Astrocyte of the cerebellum (primary cell): Measurements from ENCODE around the gene CDH4.

Source experiments
- DNase-seq: peaks from one replicate; pipeline ENCODE4 v3.0.0-alpha.2; 2011; ENCODE audit warnings: low read depth
- H3K4me3 ChIP-seq: 2 replicates; pipeline ENCODE4 v1.5.1; 2011; ENCODE audit warnings: mild to moderate bottlenecking, low read depth, low read length, moderate library complexity
- CTCF ChIP-seq: IDR thresholded peaks from 2 replicates; pipeline ENCODE4 v1.5.1; 2012; ENCODE audit warnings: low read length, low read depth, moderate library complexity, mild to moderate bottlenecking; ENCODE audit errors: missing control alignments
- in situ Hi-C: cut with HindIII; loops from 2 replicates; pipeline ENCODE4 v1.10.0; 2017; ENCODE audit warnings: low sequenced_read_pairs

The CDH4 gene

GRCh38 chr20:61924211-61924857, 672.3 kb downstream of the CDH4 start:
- in situ Hi-C loops = no loop called here
- no peak for DNase-seq
- TF ChIP-seq CTCF = no peak
- no peak overlapping the region for H3K4me3 ChIP-seq

GRCh38 chr20:61924858-61925554, 672.9 kb downstream of the CDH4 start:
- in situ Hi-C loops = no loop called here
- H3K4me3 ChIP-seq = no peak overlapping the region
- TF ChIP-seq CTCF = no peak
- no peak for DNase-seq

GRCh38 chr20:61925555-61926252, 673.6 kb downstream of the CDH4 start:
- H3K4me3 ChIP-seq = no peak overlapping the region
- peak; percentile 39 for DNase-seq
- no peak for TF ChIP-seq CTCF
- in situ Hi-C loops = no loop called here

GRCh38 chr20:61926253-61926613, 674.2 kb downstream of the CDH4 start:
- no peak overlapping the region for H3K4me3 ChIP-seq
- no peak for DNase-seq
- in situ Hi-C loops = no loop called here
- no peak for TF ChIP-seq CTCF

- DNase-seq = no peak
- no peak overlapping the region for H3K4me3 ChIP-seq
- no peak for TF ChIP-seq CTCF
- in situ Hi-C loops = no loop called here
Observed at GRCh38 chr20:61926796-61927192, 674.7 kb downstream of the CDH4 start.

- TF ChIP-seq CTCF = no peak
- no peak for DNase-seq
- H3K4me3 ChIP-seq = no peak overlapping the region
- in situ Hi-C loops = no loop called here
Observed at GRCh38 chr20:61927193-61927825, 675.2 kb downstream of the CDH4 start.
